GM12878 (cell line): ENCODE data around the gene RUNDC1.

ENCODE experiments used
- BCL11A ChIP-seq: IDR thresholded peaks from 2 replicates; pipeline ENCODE4 v1.6.1; 2011; ENCODE audit warnings: low read depth, low read length
- EZH2 ChIP-seq: IDR thresholded peaks from 2 replicates; pipeline ENCODE4 v1.6.1; 2012; ENCODE audit warnings: low read depth, mild to moderate bottlenecking, control low read depth, inconsistent platforms, low read length, borderline replicate concordance; ENCODE audit not compliant: control insufficient read depth
- NRF1 ChIP-seq: conservative IDR thresholded peaks from 2 replicates; pipeline ENCODE4 v1.6.1; 2011; ENCODE audit warnings: mild to moderate bottlenecking, low read depth, low read length, improper control_type of control experiment
- POLR2A ChIP-seq: IDR thresholded peaks from 2 replicates; pipeline ENCODE4 v1.6.1; 2011; ENCODE audit warnings: low read depth, mild to moderate bottlenecking, low read length
- POLR2AphosphoS5 ChIP-seq: IDR thresholded peaks from 2 replicates; pipeline ENCODE4 v1.6.1; 2011; ENCODE audit warnings: mild to moderate bottlenecking, low read length, inconsistent platforms
- SUZ12 ChIP-seq: fragments of 200-600 bp; sonication (generic); IDR thresholded peaks from one replicate; pipeline ENCODE4 v1.6.1; 2018; ENCODE audit warnings: antibody characterized with exemption, mild to moderate bottlenecking; ENCODE audit not compliant: unreplicated experiment
- TAF1 ChIP-seq: IDR thresholded peaks from 2 replicates; pipeline ENCODE4 v1.6.1; 2011; ENCODE audit warnings: mild to moderate bottlenecking, low read depth, low read length, borderline replicate concordance
- TF ChIP-seq, protein P1 (sequence below), 3 experiments: IDR thresholded peaks in 2 of 3; conservative IDR thresholded peaks in 1 of 3; 2 replicates each; pipeline ENCODE4 v1.5.1; 2011; ENCODE audit warnings: low read depth in 3 of 3, low read length in 3 of 3, mild to moderate bottlenecking in 3 of 3, control low read depth in 2 of 3, moderate library complexity in 2 of 3, inconsistent platforms in 1 of 3, mixed read lengths in 1 of 3; ENCODE audit not compliant: control insufficient read depth in 2 of 3, insufficient read depth in 1 of 3; ENCODE audit errors: extremely low read depth in 1 of 3
- TF ChIP-seq, protein P2 (sequence below): fragments of 450-650 bp; IDR thresholded peaks from 2 replicates; pipeline ENCODE4 v1.6.1; 2017; ENCODE audit warnings: mild to moderate bottlenecking
- TF ChIP-seq, protein P3 (sequence below): IDR thresholded peaks from 2 replicates; pipeline ENCODE4 v1.6.1; 2012; ENCODE audit warnings: mild to moderate bottlenecking, low read depth, low read length

DNA sequence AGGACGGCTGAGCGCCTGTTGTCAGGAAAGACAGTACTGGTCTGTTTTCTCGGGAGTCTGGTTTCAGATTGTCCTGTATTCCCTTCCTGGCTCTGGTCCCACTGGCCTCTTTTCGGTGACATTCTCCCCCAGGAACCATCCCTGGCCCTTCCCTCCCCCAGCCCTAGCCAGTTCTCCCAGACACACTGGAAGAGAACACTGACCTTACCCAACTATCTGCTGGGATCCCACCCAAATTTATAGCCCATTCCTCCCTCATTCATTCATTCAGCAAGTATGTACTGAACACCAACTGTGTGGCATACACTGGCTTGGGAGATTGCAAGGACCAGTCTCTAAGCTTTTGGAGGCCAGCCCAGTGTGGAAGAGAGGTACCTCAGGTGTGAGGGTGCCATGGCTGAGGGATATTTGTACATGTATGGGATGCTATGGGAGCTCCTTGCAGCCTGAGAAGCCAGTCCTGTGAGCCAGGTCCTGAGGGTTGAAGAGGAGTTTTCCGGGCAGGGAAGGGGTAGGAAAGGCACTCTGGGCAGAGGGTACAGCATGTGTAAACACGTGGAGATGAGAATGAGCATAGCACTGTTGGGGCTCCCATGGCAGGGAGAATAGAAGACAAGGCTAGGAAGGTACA lies 49.9 kb downstream of the RUNDC1 start:
- TF ChIP-seq, protein P1, sequence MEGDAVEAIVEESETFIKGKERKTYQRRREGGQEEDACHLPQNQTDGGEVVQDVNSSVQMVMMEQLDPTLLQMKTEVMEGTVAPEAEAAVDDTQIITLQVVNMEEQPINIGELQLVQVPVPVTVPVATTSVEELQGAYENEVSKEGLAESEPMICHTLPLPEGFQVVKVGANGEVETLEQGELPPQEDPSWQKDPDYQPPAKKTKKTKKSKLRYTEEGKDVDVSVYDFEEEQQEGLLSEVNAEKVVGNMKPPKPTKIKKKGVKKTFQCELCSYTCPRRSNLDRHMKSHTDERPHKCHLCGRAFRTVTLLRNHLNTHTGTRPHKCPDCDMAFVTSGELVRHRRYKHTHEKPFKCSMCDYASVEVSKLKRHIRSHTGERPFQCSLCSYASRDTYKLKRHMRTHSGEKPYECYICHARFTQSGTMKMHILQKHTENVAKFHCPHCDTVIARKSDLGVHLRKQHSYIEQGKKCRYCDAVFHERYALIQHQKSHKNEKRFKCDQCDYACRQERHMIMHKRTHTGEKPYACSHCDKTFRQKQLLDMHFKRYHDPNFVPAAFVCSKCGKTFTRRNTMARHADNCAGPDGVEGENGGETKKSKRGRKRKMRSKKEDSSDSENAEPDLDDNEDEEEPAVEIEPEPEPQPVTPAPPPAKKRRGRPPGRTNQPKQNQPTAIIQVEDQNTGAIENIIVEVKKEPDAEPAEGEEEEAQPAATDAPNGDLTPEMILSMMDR (IDR thresholded peaks at IDR 0.05 in 2 of 3, conservative IDR thresholded peaks at IDR 0.05 in 1 of 3; ENCODE audit: control insufficient read depth in 2 of 3, extremely low read depth in 1 of 3, insufficient read depth in 1 of 3, low read depth in 3 of 3, low read length in 3 of 3): no peak
- TF ChIP-seq TAF1 (no peak), POLR2A (no peak), NRF1 (no peak), POLR2AphosphoS5 (no peak), SUZ12 (no peak), EZH2 (no peak), BCL11A (no peak)
- TF ChIP-seq, protein P2, sequence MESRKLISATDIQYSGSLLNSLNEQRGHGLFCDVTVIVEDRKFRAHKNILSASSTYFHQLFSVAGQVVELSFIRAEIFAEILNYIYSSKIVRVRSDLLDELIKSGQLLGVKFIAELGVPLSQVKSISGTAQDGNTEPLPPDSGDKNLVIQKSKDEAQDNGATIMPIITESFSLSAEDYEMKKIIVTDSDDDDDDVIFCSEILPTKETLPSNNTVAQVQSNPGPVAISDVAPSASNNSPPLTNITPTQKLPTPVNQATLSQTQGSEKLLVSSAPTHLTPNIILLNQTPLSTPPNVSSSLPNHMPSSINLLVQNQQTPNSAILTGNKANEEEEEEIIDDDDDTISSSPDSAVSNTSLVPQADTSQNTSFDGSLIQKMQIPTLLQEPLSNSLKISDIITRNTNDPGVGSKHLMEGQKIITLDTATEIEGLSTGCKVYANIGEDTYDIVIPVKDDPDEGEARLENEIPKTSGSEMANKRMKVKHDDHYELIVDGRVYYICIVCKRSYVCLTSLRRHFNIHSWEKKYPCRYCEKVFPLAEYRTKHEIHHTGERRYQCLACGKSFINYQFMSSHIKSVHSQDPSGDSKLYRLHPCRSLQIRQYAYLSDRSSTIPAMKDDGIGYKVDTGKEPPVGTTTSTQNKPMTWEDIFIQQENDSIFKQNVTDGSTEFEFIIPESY: no peak
- TF ChIP-seq, protein P3, sequence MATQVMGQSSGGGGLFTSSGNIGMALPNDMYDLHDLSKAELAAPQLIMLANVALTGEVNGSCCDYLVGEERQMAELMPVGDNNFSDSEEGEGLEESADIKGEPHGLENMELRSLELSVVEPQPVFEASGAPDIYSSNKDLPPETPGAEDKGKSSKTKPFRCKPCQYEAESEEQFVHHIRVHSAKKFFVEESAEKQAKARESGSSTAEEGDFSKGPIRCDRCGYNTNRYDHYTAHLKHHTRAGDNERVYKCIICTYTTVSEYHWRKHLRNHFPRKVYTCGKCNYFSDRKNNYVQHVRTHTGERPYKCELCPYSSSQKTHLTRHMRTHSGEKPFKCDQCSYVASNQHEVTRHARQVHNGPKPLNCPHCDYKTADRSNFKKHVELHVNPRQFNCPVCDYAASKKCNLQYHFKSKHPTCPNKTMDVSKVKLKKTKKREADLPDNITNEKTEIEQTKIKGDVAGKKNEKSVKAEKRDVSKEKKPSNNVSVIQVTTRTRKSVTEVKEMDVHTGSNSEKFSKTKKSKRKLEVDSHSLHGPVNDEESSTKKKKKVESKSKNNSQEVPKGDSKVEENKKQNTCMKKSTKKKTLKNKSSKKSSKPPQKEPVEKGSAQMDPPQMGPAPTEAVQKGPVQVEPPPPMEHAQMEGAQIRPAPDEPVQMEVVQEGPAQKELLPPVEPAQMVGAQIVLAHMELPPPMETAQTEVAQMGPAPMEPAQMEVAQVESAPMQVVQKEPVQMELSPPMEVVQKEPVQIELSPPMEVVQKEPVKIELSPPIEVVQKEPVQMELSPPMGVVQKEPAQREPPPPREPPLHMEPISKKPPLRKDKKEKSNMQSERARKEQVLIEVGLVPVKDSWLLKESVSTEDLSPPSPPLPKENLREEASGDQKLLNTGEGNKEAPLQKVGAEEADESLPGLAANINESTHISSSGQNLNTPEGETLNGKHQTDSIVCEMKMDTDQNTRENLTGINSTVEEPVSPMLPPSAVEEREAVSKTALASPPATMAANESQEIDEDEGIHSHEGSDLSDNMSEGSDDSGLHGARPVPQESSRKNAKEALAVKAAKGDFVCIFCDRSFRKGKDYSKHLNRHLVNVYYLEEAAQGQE: no peak
